ENCODE results near the gene DNAJC3. TPM values are rescaled to one million over a fixed set of nuclear protein-coding genes. Genes with fewer than 3 reads are reported as not detected.

DNAJC3 gene
- polyA plus RNA-seq = 10 to 100 TPM; 19.8 to 27.5 (median 20.5) TPM

- peak within 1 kb of the TSS; percentile 96 to 98 (median 97) for H3K4me3 Mint-ChIP-seq
- peaks cover 0 to 14% (median 3%) of the 10 kb centered on the region in 6 donors for H3K9me3 Mint-ChIP-seq
- H3K36me3 Mint-ChIP-seq = peaks cover 3 to 15% (median 8%) of the 10 kb centered on the region in 3 donors
- DNase-seq = peak; percentile 99
- H3K27ac Mint-ChIP-seq = peak within 1 kb of the TSS; percentile 97 to 99 (median 98)
- peaks cover 52 to 80% of the 10 kb centered on the region in 2 donors for H3K4me1 Mint-ChIP-seq
- H3K27me3 Mint-ChIP-seq (ENCODE audit: low read depth in 3 of 3) = peaks cover 4 to 17% (median 8%) of the 10 kb centered on the region in 3 donors
Observed at GRCh38 chr13:95676762-95677563, at the start of gene DNAJC3. Gene DNAJC3, plus strand, starts transcription at chr13:95677139. Its CDS starts 117 bp downstream, at chr13:95677256.

- Mint-ChIP-seq H3K27ac (no peak overlapping the region), H3K4me1 (no peaks in the 10 kb centered on the region), H3K4me3 (no peak overlapping the region), H3K9me3 (no peaks in the 10 kb centered on the region), H3K27me3 (ENCODE audit: low read depth in 3 of 3) (peaks cover 7 to 15% (median 8%) of the 10 kb centered on the region in 3 donors), H3K36me3 (no peaks in the 10 kb centered on the region)
- no peak for DNase-seq
Observed at GRCh38 chr13:95627590-95627989, 49.3 kb upstream of the DNAJC3 start.

- no peak overlapping the region for H3K27ac Mint-ChIP-seq
Observed at GRCh38 chr13:95628488-95628887, 48.5 kb upstream of the DNAJC3 start.

DNA sequence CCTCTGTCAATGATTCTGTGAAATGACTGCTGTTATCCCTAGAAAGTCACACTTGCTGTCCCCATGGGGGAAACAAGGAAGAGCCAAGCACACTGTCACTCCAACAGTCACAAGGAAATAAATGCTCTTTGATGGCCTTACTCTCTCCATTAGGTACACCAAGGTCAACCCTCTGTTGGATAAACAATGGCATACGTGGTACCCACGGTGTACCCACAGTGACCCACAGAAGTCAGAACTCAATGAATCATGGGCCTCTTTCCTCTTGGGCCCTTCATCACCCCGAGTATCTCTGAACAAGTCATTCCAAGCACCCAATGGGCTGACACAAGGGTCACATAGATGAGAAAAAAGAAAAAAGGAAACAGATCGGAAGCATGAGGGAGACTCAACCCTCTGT, 47.9 kb upstream of the DNAJC3 start:
- H3K4me1 Mint-ChIP-seq = no peaks in the 10 kb centered on the region
- no peak overlapping the region for H3K27ac Mint-ChIP-seq
- H3K9me3 Mint-ChIP-seq = no peaks in the 10 kb centered on the region
- peaks cover 8 to 14% (median 10%) of the 10 kb centered on the region in 3 donors for H3K27me3 Mint-ChIP-seq (ENCODE audit: low read depth in 3 of 3)
- H3K4me3 Mint-ChIP-seq = no peak overlapping the region
- H3K36me3 Mint-ChIP-seq = no peaks in the 10 kb centered on the region
- DNase-seq = no peak

More at GRCh38 chr13:95628488-95628887, 48.5 kb upstream of the DNAJC3 start:
- Mint-ChIP-seq H3K9me3 (no peaks in the 10 kb centered on the region), H3K36me3 (no peaks in the 10 kb centered on the region), H3K4me3 (no peak overlapping the region), H3K27me3 (ENCODE audit: low read depth in 3 of 3) (peaks cover 8 to 14% (median 10%) of the 10 kb centered on the region in 3 donors), H3K4me1 (no peaks in the 10 kb centered on the region)
- no peak for DNase-seq

- Mint-ChIP-seq H3K36me3 (no peaks in the 10 kb centered on the region), H3K9me3 (no peaks in the 10 kb centered on the region), H3K4me1 (no peaks in the 10 kb centered on the region), H3K4me3 (no peak overlapping the region), H3K27me3 (ENCODE audit: low read depth in 3 of 3) (peaks cover 4 to 15% (median 10%) of the 10 kb centered on the region in 3 donors), H3K27ac (no peak overlapping the region)
- DNase-seq = no peak
Observed at GRCh38 chr13:95630593-95630992, 46.3 kb upstream of the DNAJC3 start.

DNA sequence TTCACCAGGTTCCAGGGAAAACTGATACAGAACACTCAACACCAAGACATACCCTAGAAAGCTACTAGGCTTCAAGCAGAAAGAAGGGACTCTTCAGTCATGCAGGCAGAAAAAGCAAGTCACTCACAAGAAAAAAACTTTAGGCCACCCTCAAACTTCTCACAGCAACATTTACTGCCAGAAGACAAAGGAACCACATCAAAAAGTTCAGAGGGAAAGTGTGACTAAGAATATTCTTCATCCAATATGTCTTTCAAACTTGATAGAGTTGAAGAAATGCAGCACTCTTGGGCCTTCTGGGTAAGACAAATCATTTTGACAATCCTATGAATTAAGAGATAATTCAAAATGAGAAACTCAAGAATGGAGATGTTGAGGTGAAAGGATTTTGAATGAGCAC, 40.1 kb upstream of the DNAJC3 start:
- DNase-seq = no peak
- Mint-ChIP-seq H3K9me3 (no peaks in the 10 kb centered on the region), H3K4me3 (no peak overlapping the region), H3K27ac (no peak overlapping the region), H3K27me3 (ENCODE audit: low read depth in 3 of 3) (peaks cover 4 to 19% (median 10%) of the 10 kb centered on the region in 3 donors), H3K36me3 (no peaks in the 10 kb centered on the region), H3K4me1 (no peaks in the 10 kb centered on the region)

GRCh38 chr13:95641291-95642027, 35.5 kb upstream of the DNAJC3 start:
- H3K9me3 Mint-ChIP-seq = no peaks in the 10 kb centered on the region
- no peak for DNase-seq
- H3K27me3 Mint-ChIP-seq (ENCODE audit: low read depth in 3 of 3) = peaks cover 7 to 13% (median 13%) of the 10 kb centered on the region in 3 donors
- peaks cover 8 to 16% of the 10 kb centered on the region in 2 donors for H3K4me1 Mint-ChIP-seq
- no peaks in the 10 kb centered on the region for H3K36me3 Mint-ChIP-seq
- no peak overlapping the region for H3K27ac Mint-ChIP-seq
- no peak overlapping the region for H3K4me3 Mint-ChIP-seq

DNA sequence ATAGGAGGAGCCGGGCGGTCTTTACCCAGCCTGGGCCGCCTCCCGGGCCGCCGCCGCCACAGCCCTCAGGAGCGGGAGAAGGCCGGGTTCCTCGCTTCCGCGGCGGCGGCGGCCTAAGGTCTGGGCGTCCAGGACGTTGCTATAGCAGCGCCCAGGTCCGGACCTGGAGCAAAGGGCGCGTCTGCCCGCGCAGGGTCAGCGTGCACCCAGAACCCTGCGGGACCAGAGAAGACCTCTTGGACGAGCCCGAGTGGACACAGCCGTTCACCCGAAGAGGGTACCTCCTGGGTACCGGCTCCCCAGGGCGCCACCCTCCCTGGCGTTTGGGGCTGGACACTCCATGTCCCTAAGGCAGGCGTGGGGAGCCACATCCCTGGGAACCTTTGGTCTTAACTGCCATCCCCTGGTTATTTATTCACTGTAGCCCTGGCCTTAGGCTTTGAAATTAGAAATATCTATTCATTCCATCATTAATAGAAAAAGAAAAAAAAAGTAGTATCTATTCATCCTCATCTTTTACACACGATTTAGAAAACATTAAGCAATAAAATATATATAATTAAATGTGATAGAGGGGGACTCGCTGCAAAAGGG, 34.8 kb upstream of the DNAJC3 start:
- Mint-ChIP-seq H3K9me3 (no peaks in the 10 kb centered on the region), H3K27me3 (ENCODE audit: low read depth in 3 of 3) (peaks cover 7 to 15% (median 13%) of the 10 kb centered on the region in 3 donors), H3K27ac (no peak overlapping the region), H3K36me3 (no peaks in the 10 kb centered on the region), H3K4me1 (peaks cover 8 to 16% of the 10 kb centered on the region in 2 donors), H3K4me3 (no peak overlapping the region)
- no peak for DNase-seq

DNA sequence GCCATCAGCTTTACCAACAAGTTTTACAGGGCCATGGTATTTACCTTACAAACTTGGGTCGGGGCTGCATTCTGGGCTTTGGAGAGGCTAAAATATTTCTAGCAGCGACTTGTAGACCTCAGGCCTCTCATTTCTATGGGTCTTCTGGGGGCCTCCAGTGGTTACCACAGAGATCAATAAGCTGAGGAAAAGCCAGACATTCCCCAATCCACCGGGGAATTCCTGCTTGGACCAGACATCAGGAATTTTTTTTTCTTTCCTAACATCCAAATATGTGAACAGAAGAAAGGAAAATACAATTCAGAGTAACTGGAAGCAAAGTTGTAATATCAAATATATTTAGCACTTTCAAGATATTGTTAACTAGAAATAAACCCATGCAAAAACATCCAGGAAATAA, 33.9 kb upstream of the DNAJC3 start:
- Mint-ChIP-seq H3K27ac (no peak overlapping the region), H3K27me3 (ENCODE audit: low read depth in 3 of 3) (peaks cover 9 to 19% (median 13%) of the 10 kb centered on the region in 3 donors), H3K4me3 (no peak overlapping the region), H3K36me3 (no peaks in the 10 kb centered on the region), H3K4me1 (peaks cover 8 to 16% of the 10 kb centered on the region in 2 donors), H3K9me3 (no peaks in the 10 kb centered on the region)
- DNase-seq = no peak

DNA sequence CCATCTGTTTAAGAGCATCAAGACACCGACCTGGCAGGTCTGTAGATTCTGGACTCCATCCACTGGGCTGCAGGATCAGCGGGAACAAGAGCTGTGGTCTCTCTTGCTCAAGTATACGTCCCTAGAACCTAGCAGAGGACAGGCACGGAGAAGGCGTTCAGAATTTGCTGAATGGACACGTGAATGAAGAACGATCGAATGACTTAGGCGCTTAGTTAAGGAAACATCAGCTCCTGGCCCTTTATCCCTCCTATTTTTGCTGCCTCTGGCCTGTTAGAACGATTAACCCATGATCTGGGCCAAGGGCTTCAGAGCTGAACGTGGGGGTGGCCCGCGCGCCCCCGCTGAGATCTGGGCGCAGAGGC, 33.4 kb upstream of the DNAJC3 start:
- Mint-ChIP-seq H3K36me3 (no peaks in the 10 kb centered on the region), H3K4me3 (peak overlapping the region in 3 of 5 donors; percentile 6 to 52 (median 42)), H3K27ac (no peak overlapping the region), H3K9me3 (no peaks in the 10 kb centered on the region), H3K4me1 (peaks cover 8 to 16% of the 10 kb centered on the region in 2 donors), H3K27me3 (ENCODE audit: low read depth in 3 of 3) (peaks cover 9 to 19% (median 13%) of the 10 kb centered on the region in 3 donors)
- no peak for DNase-seq

DNA sequence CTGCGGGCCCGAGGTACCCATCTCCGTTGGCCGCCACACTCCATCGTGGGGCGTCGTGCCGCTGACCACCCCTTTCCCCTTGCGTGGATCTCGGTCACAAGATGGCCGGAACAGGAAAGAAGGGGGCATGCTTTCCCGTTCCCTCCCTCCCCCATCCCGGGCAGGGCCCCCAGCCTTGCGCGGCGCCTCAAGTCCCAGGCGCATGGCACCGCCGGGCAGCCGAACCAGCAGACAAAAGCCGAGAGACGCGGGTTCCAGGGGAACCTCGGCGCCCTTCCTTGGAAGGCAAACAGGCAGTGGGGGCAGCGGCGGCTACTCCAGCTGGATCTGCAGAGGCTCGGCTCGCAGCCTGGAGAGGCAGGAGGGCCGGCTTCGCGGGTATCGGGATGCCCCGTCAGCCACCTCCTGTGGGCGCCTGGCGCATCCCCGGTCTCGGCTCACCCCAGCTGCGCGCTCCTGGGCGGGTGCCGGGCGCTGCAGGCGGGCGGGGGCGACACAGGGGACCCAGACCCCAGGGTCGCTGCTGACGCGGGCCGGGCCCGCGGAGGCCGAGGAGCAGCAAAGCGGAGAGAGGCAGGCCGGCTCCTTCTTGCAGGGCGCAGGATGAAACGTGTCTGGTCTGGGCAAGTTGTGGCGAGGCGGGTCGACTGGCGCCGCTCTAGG, 32.9 kb upstream of the DNAJC3 start:
- Mint-ChIP-seq H3K4me1 (peaks cover 8 to 16% of the 10 kb centered on the region in 2 donors), H3K4me3 (no peak overlapping the region)
- DNase-seq = no peak

GRCh38 chr13:95644601-95645052, 32.3 kb upstream of the DNAJC3 start, which contains the start of gene DZIP1:
Gene DZIP1, minus strand, starts transcription at chr13:95644706. Its CDS starts 2,677 bp downstream, at chr13:95642029.
- H3K4me3 Mint-ChIP-seq = peak within 1 kb of the TSS; percentile 38 to 67 (median 57)
- no peaks in the 10 kb centered on the region for H3K36me3 Mint-ChIP-seq
- no peaks in the 10 kb centered on the region for H3K9me3 Mint-ChIP-seq
- peaks cover 8 to 16% of the 10 kb centered on the region in 2 donors for H3K4me1 Mint-ChIP-seq
- H3K27ac Mint-ChIP-seq = no peak within 1 kb of the TSS
- DNase-seq = no peak
- peaks cover 9 to 19% (median 13%) of the 10 kb centered on the region in 3 donors for H3K27me3 Mint-ChIP-seq (ENCODE audit: low read depth in 3 of 3)

More for the DNA sequence above, 32.9 kb upstream of the DNAJC3 start:
- Mint-ChIP-seq H3K27me3 (ENCODE audit: low read depth in 3 of 3) (peaks cover 9 to 19% (median 13%) of the 10 kb centered on the region in 3 donors), H3K36me3 (no peaks in the 10 kb centered on the region), H3K27ac (no peak overlapping the region), H3K9me3 (no peaks in the 10 kb centered on the region)

GRCh38 chr13:95647321-95647720, 29.6 kb upstream of the DNAJC3 start:
- Mint-ChIP-seq H3K4me1 (peaks cover 8 to 16% of the 10 kb centered on the region in 2 donors), H3K27me3 (ENCODE audit: low read depth in 3 of 3) (peaks cover 7 to 10% (median 9%) of the 10 kb centered on the region in 3 donors), H3K9me3 (no peaks in the 10 kb centered on the region), H3K27ac (no peak overlapping the region), H3K4me3 (no peak overlapping the region), H3K36me3 (no peaks in the 10 kb centered on the region)
- no peak for DNase-seq
